Measurements from ENCODE around the gene TNS3.

Gene TNS3

DNA sequence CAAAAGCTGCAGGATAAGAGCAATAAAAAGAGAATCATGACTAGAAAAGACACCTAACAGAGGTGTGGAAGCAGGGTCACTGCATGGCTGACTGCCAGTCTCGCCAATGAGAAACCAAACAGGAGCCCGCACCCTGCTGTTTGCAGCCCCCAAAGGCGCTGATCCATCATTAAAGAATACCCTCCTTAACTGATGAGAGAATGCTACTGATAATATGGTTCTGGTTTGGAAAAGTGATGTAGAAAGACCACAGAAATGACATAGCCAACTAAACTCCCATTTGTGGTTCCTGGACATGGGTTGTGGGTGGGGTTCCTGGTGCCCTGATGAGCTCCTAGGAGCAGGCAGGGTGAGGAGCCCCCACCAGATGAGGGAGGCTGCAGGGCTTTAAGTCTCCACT is 207.4 kb downstream of the TNS3 start:
- DNase-seq (ENCODE audit: low read depth): no peak
- TF ChIP-seq, protein P1, sequence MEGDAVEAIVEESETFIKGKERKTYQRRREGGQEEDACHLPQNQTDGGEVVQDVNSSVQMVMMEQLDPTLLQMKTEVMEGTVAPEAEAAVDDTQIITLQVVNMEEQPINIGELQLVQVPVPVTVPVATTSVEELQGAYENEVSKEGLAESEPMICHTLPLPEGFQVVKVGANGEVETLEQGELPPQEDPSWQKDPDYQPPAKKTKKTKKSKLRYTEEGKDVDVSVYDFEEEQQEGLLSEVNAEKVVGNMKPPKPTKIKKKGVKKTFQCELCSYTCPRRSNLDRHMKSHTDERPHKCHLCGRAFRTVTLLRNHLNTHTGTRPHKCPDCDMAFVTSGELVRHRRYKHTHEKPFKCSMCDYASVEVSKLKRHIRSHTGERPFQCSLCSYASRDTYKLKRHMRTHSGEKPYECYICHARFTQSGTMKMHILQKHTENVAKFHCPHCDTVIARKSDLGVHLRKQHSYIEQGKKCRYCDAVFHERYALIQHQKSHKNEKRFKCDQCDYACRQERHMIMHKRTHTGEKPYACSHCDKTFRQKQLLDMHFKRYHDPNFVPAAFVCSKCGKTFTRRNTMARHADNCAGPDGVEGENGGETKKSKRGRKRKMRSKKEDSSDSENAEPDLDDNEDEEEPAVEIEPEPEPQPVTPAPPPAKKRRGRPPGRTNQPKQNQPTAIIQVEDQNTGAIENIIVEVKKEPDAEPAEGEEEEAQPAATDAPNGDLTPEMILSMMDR (IDR thresholded peaks at IDR 0.05; ENCODE audit: low read depth, low read length): no peak
- no peak for TF ChIP-seq MYC (IDR thresholded peaks at IDR 0.05; ENCODE audit: low read depth, low read length)
- TF ChIP-seq, protein P2, sequence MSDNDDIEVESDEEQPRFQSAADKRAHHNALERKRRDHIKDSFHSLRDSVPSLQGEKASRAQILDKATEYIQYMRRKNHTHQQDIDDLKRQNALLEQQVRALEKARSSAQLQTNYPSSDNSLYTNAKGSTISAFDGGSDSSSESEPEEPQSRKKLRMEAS (IDR thresholded peaks at IDR 0.05; ENCODE audit: low read depth, low read length): no peak
- TF ChIP-seq POLR2A (IDR thresholded peaks at IDR 0.05; ENCODE audit: extremely low read depth, insufficient read length): no peak
- no peak overlapping the region for H3K4me3 ChIP-seq (ENCODE audit: low read depth, low read length)

DNA sequence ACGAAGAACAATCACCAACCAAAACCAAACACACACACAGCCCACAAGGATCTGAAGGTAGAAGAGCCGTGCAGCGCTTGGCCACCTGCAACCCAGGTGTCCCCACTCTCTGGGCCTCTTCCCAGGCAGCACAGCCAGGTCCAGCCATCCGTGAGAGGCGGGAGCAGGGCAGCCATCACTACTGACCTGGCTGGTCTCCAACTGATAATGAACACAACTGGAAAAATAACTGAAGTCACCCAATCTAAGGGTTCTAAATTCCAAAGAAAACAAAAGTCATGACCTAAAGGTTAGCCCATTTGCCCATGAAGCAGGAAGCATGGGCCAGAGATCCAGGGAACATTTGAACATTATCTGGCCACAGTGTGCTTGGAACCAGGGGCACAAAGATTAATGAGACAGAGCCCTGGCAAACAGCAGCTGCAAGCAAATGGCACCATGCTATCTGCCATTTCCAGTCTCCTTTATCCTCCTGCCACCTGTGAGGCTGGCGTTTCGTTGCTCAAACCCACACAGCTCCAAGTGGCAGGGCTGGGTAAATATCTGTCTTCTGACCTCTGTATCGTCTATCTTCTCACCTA is 207.9 kb downstream of the TNS3 start:
- DNase-seq (ENCODE audit: low read depth): no peak
- no peak overlapping the region for H3K4me3 ChIP-seq (ENCODE audit: low read depth, low read length)
- no peak for TF ChIP-seq POLR2A (IDR thresholded peaks at IDR 0.05; ENCODE audit: extremely low read depth, insufficient read length)
- TF ChIP-seq, protein P1 (IDR thresholded peaks at IDR 0.05; ENCODE audit: low read depth, low read length): no peak
- TF ChIP-seq, protein P2 (IDR thresholded peaks at IDR 0.05; ENCODE audit: low read depth, low read length): no peak
- TF ChIP-seq MYC (IDR thresholded peaks at IDR 0.05; ENCODE audit: low read depth, low read length): no peak

DNA sequence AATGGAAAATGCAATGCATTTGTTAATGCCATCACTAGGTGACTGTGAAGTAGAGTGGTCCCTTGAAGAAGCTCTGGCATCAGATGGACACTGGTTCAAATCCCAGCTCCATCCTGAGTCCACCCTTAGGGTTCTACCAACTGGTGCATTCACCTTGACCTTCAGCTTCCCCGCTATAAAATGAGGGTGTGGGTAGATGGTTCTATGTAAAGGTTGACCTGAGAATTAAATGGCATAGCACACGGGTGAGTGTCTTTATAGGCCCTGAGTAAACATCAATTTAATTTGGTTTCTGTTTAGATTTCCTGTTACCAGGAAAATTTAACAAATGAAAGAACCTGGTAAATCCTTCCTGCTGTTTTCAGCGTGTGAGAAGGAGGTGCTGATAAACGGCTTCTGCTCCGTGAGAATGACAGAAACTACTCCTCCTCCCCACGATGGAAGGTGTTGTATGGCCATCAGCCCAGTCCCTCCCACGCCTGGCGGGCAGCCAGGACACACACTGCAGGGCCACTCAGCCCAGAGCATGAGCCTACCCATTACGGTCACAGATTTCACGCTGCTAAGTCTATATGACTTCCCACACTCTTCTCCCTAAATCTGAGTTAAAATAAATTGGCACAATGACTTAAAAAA is 210.1 kb downstream of the TNS3 start:
- DNase-seq (ENCODE audit: low read depth): no peak
- TF ChIP-seq MYC (IDR thresholded peaks at IDR 0.05; ENCODE audit: low read depth, low read length) (no peak), POLR2A (IDR thresholded peaks at IDR 0.05; ENCODE audit: extremely low read depth, insufficient read length) (no peak)
- TF ChIP-seq, protein P1 (IDR thresholded peaks at IDR 0.05; ENCODE audit: low read depth, low read length): no peak
- TF ChIP-seq, protein P2 (IDR thresholded peaks at IDR 0.05; ENCODE audit: low read depth, low read length): no peak

DNA sequence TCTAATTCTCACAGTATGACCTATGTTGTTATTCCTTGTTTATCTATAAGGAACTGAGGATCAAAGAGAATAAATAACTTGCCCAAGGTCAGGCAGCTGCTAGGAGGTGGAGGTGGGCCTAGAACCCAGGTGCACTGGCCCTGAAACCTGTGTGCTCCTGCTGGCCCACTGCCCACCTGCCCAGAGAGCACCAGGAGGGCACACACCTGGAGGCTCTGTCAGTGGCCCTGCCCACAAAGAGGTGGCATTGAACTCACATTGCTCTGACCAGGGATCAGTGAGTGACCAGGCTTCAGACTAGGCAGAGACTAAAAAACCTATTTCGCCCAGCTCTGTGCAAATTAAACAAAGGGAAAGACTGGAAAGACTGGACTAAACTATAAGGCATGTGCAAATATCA is 210.6 kb downstream of the TNS3 start:
- H3K4me3 ChIP-seq (ENCODE audit: low read depth, low read length): no peak overlapping the region
- no peak for TF ChIP-seq POLR2A (IDR thresholded peaks at IDR 0.05; ENCODE audit: extremely low read depth, insufficient read length)
- TF ChIP-seq, protein P1 (IDR thresholded peaks at IDR 0.05; ENCODE audit: low read depth, low read length): no peak
- no peak for TF ChIP-seq MYC (IDR thresholded peaks at IDR 0.05; ENCODE audit: low read depth, low read length)
- TF ChIP-seq, protein P2 (IDR thresholded peaks at IDR 0.05; ENCODE audit: low read depth, low read length): no peak
- no peak for DNase-seq (ENCODE audit: low read depth)

More for the DNA sequence above, 210.1 kb downstream of the TNS3 start:
- no peak overlapping the region for H3K4me3 ChIP-seq (ENCODE audit: low read depth, low read length)

DNA sequence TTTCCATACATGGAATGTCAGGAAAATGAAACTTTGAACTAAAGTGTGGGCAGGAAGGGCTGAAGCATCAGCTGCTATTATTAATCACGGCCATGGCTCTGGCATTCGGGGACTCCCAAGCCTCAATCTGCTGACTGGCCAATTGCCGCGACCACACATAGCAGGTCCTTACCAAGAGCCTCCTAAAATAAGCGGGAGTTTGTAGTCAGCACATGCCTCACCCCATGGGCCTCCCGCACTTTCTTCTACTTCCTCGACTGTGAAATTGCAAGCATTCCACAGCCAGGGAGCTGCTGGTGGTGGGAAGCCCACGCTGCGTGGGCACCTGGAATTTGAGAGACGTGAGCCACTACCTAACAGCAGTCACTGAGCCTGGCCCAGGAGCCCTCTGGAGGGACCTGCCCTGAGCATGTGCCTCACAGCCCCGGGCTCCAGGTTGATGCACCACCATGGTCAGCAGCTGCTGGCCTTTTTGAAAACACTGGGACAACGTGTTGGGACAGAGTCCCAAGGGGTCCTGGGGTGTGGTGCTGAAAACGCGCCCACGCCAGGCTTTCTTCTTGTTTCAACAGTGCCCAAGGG is 211.4 kb downstream of the TNS3 start:
- TF ChIP-seq POLR2A (IDR thresholded peaks at IDR 0.05; ENCODE audit: extremely low read depth, insufficient read length): no peak
- no peak for TF ChIP-seq MYC (IDR thresholded peaks at IDR 0.05; ENCODE audit: low read depth, low read length)
- TF ChIP-seq, protein P2 (IDR thresholded peaks at IDR 0.05; ENCODE audit: low read depth, low read length): no peak
- TF ChIP-seq, protein P1 (IDR thresholded peaks at IDR 0.05; ENCODE audit: low read depth, low read length): no peak
- DNase-seq (ENCODE audit: low read depth): no peak
- H3K4me3 ChIP-seq (ENCODE audit: low read depth, low read length): no peak overlapping the region
